Adrenal gland (tissue), 12 donors: ENCODE measurements around the gene AGMAT. TPM values are rescaled to one million over a fixed set of nuclear protein-coding genes. Genes with fewer than 3 reads are reported as not detected.
A peak's percentile ranks its signal among the peaks of the same experiment; 100 is the strongest.

Source experiments
- DNase-seq, 7 donors: peaks; one replicate each; pipeline ENCODE4 v3.0.0-alpha.2; 2019 to 2020
- H3K27ac ChIP-seq, 5 donors: fragments of 200-600 bp; sonication (generic) in 4 of 5; 1 replicate in 3 of 5; 2 replicates in 2 of 5; pipeline versions ENCODE4 v1.5.1 to v1.8.0; 2016 to 2020; ENCODE audit warnings: mild to moderate bottlenecking in 1 of 5
- H3K27me3 ChIP-seq: fragments of 200-600 bp; 2 replicates; pipeline ENCODE4 v1.8.0; 2021
- H3K36me3 ChIP-seq, 2 donors: fragments of 200-600 bp; replicated peaks in 1 of 2; 1 replicate in 1 of 2; 2 replicates in 1 of 2; pipeline versions ENCODE4 v1.5.1 to v1.8.0; 2018 to 2022
- H3K4me1 ChIP-seq, 2 donors: fragments of 200-600 bp; replicated peaks in 1 of 2; 1 replicate in 1 of 2; 2 replicates in 1 of 2; pipeline versions ENCODE4 v1.5.1 to v1.8.0; 2018 to 2021
- H3K4me3 ChIP-seq, 4 donors: fragments of 200-600 bp; sonication (generic) in 3 of 4; one replicate each; pipeline ENCODE4 v1.5.1; 2016 to 2018
- H3K9me3 ChIP-seq, 3 donors: fragments of 200-600 bp; sonication (generic) in 1 of 3; replicated peaks in 1 of 3; 1 replicate in 2 of 3; 2 replicates in 1 of 3; pipeline versions ENCODE4 v1.5.1 to v1.8.0; 2016 to 2021
- CTCF ChIP-seq, 6 experiments: fragments of 450-650 bp in 4 of 6; fragments of 200-600 bp in 2 of 6; sonication (generic) in 1 of 6; IDR thresholded peaks; 1 replicate in 5 of 6; 2 replicates in 1 of 6; pipeline versions ENCODE4 v1.5.1 to v1.8.0; 2016 to 2021; ENCODE audit warnings: antibody characterized with exemption in 6 of 6, mild to moderate bottlenecking in 2 of 6, moderate library complexity in 1 of 6
- POLR2A ChIP-seq, 2 donors: fragments of 450-650 bp; IDR thresholded peaks; one replicate each; pipeline ENCODE4 v1.6.1; 2017; ENCODE audit warnings: antibody characterized with exemption in 2 of 2, mild to moderate bottlenecking in 2 of 2, moderate library complexity in 1 of 2
- WGBS, 4 donors: extraction: QIAGEN DNeasy Blood & Tissue Kit in 2 of 4; methylation state at CpG; one replicate each; pipeline versions ENCODE4 v1.1.5 to v1.1.7; 2013 to 2017; 5-methylcytosine and 5-hydroxymethylcytosine counted together
- intact Hi-C, 2 donors: fragments of 100-400 bp; cut with DNase I; formaldehyde crosslinking; loops; one replicate each; pipeline versions ENCODE4 v1.14.1 to v1.15.0; 2022 to 2023
- polyA plus RNA-seq, 3 donors: library from polyadenylated mRNA; stranded (reverse); fragments of 200-250 nt in 2 of 3; fragments of 350-450 nt in 1 of 3; fragmentation: Illumina TruSeq in 1 of 3; extraction: RNeasy Lipid Tissue Mini Kit (QIAGEN cat#74804) in 1 of 3; gene quantifications; one replicate each; pipeline ENCODE4 v1.2.3, GENCODE V29; 2013 to 2014
- total RNA-seq, 9 donors: library from RNA; depleted of rRNA in 4 of 9; stranded (reverse); fragments of >200 nt in 4 of 9; fragments of 120-200 nt in 1 of 9; fragmentation: NEBNext Ultra II Directional in 1 of 9; extraction: Animal tissue kit (Norgen Biotek cat#: 25700) in 1 of 9; gene quantifications; one replicate each; pipeline versions ENCODE4 v1.1.0 to v1.2.4, GENCODE V29; 2013 to 2023
- donor health status: healthy with polysubstance abuse.
- donor health status: Bipolar disorder and iron deficiency.
- donor health status: DM: yes; HTN: yes; CAD: no.
- donor health status: DM: no; HTN: no; CAD: no.
- donor health status: DM: no; HTN: no; CAD: no.
- donor health status: DM: yes; HTN: yes; CAD: no.

Gene AGMAT
- total and polyA plus RNA-seq, 12 donors: 0.16 to 15.0 (median 1.5) TPM

- H3K4me3 ChIP-seq: no peak overlapping the region
- no peaks in the 10 kb centered on the region for H3K27me3 ChIP-seq
- H3K36me3 ChIP-seq: peaks cover 0 to 13% of the 10 kb centered on the region in 2 donors
- DNase-seq: no peak
- H3K27ac ChIP-seq: no peak overlapping the region
- H3K4me1 ChIP-seq: peaks cover 34 to 86% of the 10 kb centered on the region in 2 donors
- 82 to 96% (median 89%) methylated on average over 6 of the region's 6 CpGs for WGBS, 4 donors
- TF ChIP-seq POLR2A (IDR thresholded peaks at IDR 0.05) (no peak), CTCF (IDR thresholded peaks at IDR 0.05) (no peak)
- intact Hi-C loops: no loop called here
- H3K9me3 ChIP-seq: no peaks in the 10 kb centered on the region
Observed at GRCh38 chr1:15623435-15623834, 38.6 kb upstream of the AGMAT start.

GRCh38 chr1:15622712-15623373 is 38.0 kb upstream of the AGMAT start:
- no peak for DNase-seq
- TF ChIP-seq POLR2A (IDR thresholded peaks at IDR 0.05) (no peak), CTCF (IDR thresholded peaks at IDR 0.05) (no peak)
- peaks cover 0 to 13% of the 10 kb centered on the region in 2 donors for H3K36me3 ChIP-seq
- WGBS, 4 donors: 90 to 91% (median 90%) methylated on average over 7 of the region's 7 CpGs
- peaks cover 34 to 82% of the 10 kb centered on the region in 2 donors for H3K4me1 ChIP-seq
- peak overlapping the region in 2 of 5 donors; percentile 14 to 18 for H3K27ac ChIP-seq
- intact Hi-C loops: no loop called here
- no peak overlapping the region for H3K4me3 ChIP-seq
- H3K9me3 ChIP-seq: no peaks in the 10 kb centered on the region
- no peaks in the 10 kb centered on the region for H3K27me3 ChIP-seq

GRCh38 chr1:15621975-15622374 is 37.1 kb upstream of the AGMAT start:
- H3K27me3 ChIP-seq: no peaks in the 10 kb centered on the region
- TF ChIP-seq CTCF (IDR thresholded peaks at IDR 0.05): no peak
- no peak for TF ChIP-seq POLR2A (IDR thresholded peaks at IDR 0.05)
- H3K36me3 ChIP-seq: peaks cover 0 to 8% of the 10 kb centered on the region in 2 donors
- peak overlapping the region in 2 of 5 donors; percentile 14 to 18 for H3K27ac ChIP-seq
- intact Hi-C loops: no loop called here
- H3K4me1 ChIP-seq: peaks cover 34 to 74% of the 10 kb centered on the region in 2 donors
- 54 to 58% (median 56%) methylated on average over 5 of the region's 5 CpGs for WGBS, 4 donors
- no peaks in the 10 kb centered on the region for H3K9me3 ChIP-seq
- H3K4me3 ChIP-seq: no peak overlapping the region
- peak in 1 of 7 donors; percentile 47 for DNase-seq

- peak overlapping the region in 1 of 5 donors; percentile 97 for H3K27ac ChIP-seq
- peaks cover 39 to 72% of the 10 kb centered on the region in 2 donors for H3K4me1 ChIP-seq
- H3K36me3 ChIP-seq: peaks cover 0 to 5% of the 10 kb centered on the region in 2 donors
- H3K4me3 ChIP-seq: no peak overlapping the region
- TF ChIP-seq CTCF (IDR thresholded peaks at IDR 0.05): no peak
- TF ChIP-seq POLR2A (IDR thresholded peaks at IDR 0.05): no peak
- H3K27me3 ChIP-seq: no peaks in the 10 kb centered on the region
- intact Hi-C loops: no loop called here
- no peak for DNase-seq
- WGBS, 4 donors: 87 to 94% (median 92%) methylated on average over 7 of the region's 7 CpGs
- H3K9me3 ChIP-seq: no peaks in the 10 kb centered on the region
Observed at GRCh38 chr1:15620902-15621682, 36.2 kb upstream of the AGMAT start.
